Stimulated activated effector memory CD8-positive, alpha-beta T cell treated with anti-CD3 and anti-CD28 coated beads, Interleukin-12 subunit alpha, Interleukin-12 subunit beta, amount 100 ng/mL, for 72 hours (primary cell): ENCODE results near the gene IKZF3.

Source experiments
- ATAC-seq: fragments of 150-1000 bp; cut with Tn5 transposase; 2 replicates; pipeline ENCODE4 v1.10.0; 2021
- DNase-seq, 2 donors: peaks; one replicate each; pipeline ENCODE4 v3.0.0; 2021 to 2022; ENCODE audit warnings: low spot score in 2 of 2
- H3K27ac Mint-ChIP-seq: one replicate; pipeline ENCODE4 v1.8.0; 2022; ENCODE audit warnings: mild to moderate bottlenecking, mixed read lengths
- H3K36me3 Mint-ChIP-seq: one replicate; pipeline ENCODE4 v1.8.0; 2022; ENCODE audit warnings: mild to moderate bottlenecking, mixed read lengths
- H3K4me1 Mint-ChIP-seq: one replicate; pipeline ENCODE4 v1.8.0; 2022; ENCODE audit warnings: mixed read lengths
- H3K4me3 Mint-ChIP-seq: one replicate; pipeline ENCODE4 v1.8.0; 2022; ENCODE audit warnings: mild to moderate bottlenecking, mixed read lengths
- H3K9me3 Mint-ChIP-seq: one replicate; pipeline ENCODE4 v1.8.0; 2022; ENCODE audit warnings: mixed read lengths

IKZF3 gene

DNA sequence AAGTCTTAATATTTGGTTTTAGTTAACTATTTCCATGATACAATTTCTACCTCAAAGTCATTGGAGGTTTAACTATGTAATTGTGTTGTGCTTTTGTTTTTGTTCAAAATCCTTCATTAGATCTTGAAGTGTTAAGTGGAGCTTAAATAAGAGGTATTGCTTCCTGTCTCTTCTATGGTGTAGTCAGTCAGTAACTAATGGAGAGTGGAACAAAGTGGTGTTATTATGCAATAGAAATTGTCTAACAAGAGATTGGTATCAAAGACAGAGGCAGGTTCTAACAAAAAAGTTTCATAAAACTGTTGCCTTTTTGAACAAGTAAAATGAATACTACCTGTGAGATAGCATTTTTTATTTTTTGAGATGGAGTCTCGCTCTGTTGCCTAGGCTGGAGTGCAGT, 81.1 kb downstream of the IKZF3 start:
- no peak for ATAC-seq
- no peak for DNase-seq
- Mint-ChIP-seq H3K4me1 (peaks cover 52% of the 10 kb centered on the region), H3K4me3 (no peak overlapping the region), H3K36me3 (peaks cover 90% of the 10 kb centered on the region), H3K9me3 (no peaks in the 10 kb centered on the region), H3K27ac (peak overlapping the region; percentile 90)

GRCh38 chr17:39782481-39782880, 81.6 kb downstream of the IKZF3 start:
- Mint-ChIP-seq H3K9me3 (no peaks in the 10 kb centered on the region), H3K4me1 (peaks cover 51% of the 10 kb centered on the region), H3K4me3 (peak overlapping the region; percentile 41), H3K27ac (peak overlapping the region; percentile 90), H3K36me3 (peaks cover 90% of the 10 kb centered on the region)
- ATAC-seq (no peak), DNase-seq (no peak)

- H3K36me3 Mint-ChIP-seq: peaks cover 90% of the 10 kb centered on the region
- DNase-seq (no peak), ATAC-seq (no peak)
- peak overlapping the region; percentile 41 for H3K4me3 Mint-ChIP-seq
- peaks cover 47% of the 10 kb centered on the region for H3K4me1 Mint-ChIP-seq
- H3K27ac Mint-ChIP-seq: peak overlapping the region; percentile 90
- H3K9me3 Mint-ChIP-seq: no peaks in the 10 kb centered on the region
These were observed 82.3 kb downstream of the IKZF3 start for GRCh38 chr17:39781861-39782213.

DNA sequence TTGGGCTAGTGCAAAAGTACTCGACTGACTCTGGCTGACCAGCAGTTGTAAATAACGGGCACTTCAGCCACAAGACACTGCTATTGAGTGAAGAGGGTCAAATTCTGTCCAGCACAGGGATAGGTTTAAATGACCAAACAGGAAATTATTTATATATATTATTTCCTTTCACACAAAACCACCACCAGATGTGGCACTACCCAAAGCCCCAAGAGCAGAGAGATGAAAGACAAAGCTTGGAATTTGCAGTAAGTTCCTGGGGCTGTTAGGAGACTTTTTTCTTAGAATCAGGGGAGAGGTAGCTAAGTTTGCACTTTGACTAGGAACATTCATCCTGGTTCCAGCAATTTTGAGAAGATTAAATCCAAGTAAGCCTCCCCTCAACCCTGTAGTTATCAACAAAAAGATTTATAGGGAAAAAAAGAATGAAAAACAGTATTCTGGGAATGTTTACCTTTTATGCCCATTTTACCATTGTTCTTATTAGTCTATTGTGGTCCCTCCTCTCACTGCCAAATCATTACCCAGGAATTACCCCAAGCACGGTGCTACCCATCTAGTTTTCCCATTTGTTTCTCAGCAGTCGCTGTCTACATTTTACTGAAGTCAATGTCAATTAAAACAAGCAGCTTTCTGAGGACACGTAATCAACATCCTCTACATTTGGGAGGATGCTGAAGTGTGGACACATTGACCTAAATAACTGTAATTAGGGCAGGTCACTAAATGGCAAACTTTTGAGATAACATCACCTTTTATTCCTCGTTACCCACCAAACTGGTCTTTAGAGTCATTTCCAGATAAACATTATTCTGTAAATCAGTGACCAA, 82.9 kb downstream of the IKZF3 start:
- Mint-ChIP-seq H3K27ac (peak overlapping the region; percentile 90), H3K4me3 (peak overlapping the region; percentile 41), H3K4me1 (peaks cover 53% of the 10 kb centered on the region), H3K9me3 (no peaks in the 10 kb centered on the region), H3K36me3 (peaks cover 90% of the 10 kb centered on the region)
- DNase-seq (no peak), ATAC-seq (no peak)

DNA sequence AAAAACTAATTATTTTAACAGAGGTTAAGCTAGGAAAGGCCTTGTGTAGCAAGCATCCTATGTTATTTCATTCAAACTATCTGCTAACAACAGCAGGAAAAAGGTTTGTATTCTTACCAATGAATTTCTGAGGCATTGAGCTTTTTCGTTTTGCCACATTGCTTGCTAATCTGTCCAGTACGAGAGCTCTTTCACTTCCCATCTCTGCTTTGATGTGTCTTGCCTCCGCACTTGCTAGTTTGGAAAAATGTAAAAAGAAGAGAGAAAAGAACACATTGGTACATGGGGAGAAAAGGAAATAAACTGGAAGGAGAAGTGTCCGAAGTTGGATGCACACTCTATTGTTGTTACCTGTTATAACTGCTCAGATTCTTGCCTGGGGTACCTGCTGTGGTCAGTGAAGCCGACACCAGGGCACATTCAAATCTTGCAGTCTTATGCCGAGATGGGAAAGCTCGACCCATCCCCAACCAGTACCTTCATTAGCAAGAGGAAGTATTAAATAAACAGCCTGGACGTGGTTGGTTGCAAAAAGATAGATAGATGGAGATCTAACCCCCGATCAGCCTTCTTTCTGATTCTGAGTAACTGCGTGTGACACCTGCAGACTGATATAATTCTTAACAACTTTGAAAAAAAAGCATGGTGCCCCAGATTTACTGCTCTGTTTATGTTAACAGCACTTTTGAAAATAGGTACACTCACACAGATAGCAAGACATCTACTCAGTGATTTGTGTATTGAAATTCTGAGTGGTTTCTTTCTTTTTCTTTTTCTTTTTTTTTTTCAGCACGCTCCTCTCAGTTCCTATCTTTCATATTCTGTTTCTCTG, 86.4 kb downstream of the IKZF3 start:
- peak in 1 of 2 donors; percentile 75 for DNase-seq

GRCh38 chr17:39776252-39776651, 87.9 kb downstream of the IKZF3 start:
- Mint-ChIP-seq H3K9me3 (no peaks in the 10 kb centered on the region), H3K4me3 (peak overlapping the region; percentile 72), H3K4me1 (peaks cover 78% of the 10 kb centered on the region), H3K27ac (peak overlapping the region; percentile 91), H3K36me3 (peaks cover 87% of the 10 kb centered on the region)
- ATAC-seq: peak; percentile 51
- DNase-seq: no peak

More for the DNA sequence above, 86.4 kb downstream of the IKZF3 start:
- H3K4me3 Mint-ChIP-seq: peak overlapping the region; percentile 72
- peaks cover 87% of the 10 kb centered on the region for H3K36me3 Mint-ChIP-seq
- no peaks in the 10 kb centered on the region for H3K9me3 Mint-ChIP-seq
- peak; percentile 89 for ATAC-seq
- H3K27ac Mint-ChIP-seq: peak overlapping the region; percentile 91
- H3K4me1 Mint-ChIP-seq: peaks cover 78% of the 10 kb centered on the region

DNA sequence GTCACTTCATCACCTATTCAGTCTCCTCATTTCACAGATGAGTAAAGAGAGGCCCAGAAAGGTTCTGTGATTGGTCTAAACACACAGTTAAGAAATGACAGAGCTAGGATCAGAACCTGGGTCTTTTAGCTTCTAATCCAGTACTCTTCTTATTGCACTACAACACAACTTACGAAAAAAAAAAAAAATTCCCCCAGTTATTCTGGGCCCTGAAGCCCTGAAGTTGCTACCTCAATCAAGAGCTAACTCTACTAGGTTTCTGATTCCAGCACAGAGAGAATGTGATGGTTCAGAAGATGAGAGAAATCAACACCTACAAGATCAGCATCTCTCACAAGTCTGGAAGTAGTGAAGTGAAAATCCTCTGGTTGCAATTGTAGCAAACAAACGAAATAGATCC, 89.1 kb downstream of the IKZF3 start:
- H3K27ac Mint-ChIP-seq: peak overlapping the region; percentile 91
- H3K4me1 Mint-ChIP-seq: peaks cover 80% of the 10 kb centered on the region
- peak; percentile 49 for ATAC-seq
- H3K4me3 Mint-ChIP-seq: peak overlapping the region; percentile 72
- H3K9me3 Mint-ChIP-seq: no peaks in the 10 kb centered on the region
- DNase-seq: no peak
- peaks cover 92% of the 10 kb centered on the region for H3K36me3 Mint-ChIP-seq

DNA sequence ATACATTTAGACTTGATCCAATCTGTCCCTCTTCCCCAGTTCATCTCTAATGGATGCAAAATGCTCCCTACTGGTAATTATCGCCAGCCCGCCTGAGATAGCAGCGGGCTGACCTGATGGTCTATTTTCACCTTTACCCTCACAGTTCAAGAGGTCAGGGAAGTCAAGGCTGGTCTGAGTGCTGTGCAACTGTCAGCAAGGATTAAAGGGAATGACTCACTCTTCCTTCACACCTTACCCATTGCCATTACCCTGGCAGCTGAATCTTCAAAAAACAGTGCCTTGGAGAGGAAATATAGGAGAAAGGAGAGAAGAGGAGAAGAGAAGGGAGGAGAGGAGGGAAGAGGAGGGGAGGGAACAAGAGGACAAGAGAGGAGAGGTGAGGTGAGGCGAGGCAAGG, 90.1 kb downstream of the IKZF3 start:
- peak overlapping the region; percentile 72 for H3K4me3 Mint-ChIP-seq
- ATAC-seq: no peak

DNA sequence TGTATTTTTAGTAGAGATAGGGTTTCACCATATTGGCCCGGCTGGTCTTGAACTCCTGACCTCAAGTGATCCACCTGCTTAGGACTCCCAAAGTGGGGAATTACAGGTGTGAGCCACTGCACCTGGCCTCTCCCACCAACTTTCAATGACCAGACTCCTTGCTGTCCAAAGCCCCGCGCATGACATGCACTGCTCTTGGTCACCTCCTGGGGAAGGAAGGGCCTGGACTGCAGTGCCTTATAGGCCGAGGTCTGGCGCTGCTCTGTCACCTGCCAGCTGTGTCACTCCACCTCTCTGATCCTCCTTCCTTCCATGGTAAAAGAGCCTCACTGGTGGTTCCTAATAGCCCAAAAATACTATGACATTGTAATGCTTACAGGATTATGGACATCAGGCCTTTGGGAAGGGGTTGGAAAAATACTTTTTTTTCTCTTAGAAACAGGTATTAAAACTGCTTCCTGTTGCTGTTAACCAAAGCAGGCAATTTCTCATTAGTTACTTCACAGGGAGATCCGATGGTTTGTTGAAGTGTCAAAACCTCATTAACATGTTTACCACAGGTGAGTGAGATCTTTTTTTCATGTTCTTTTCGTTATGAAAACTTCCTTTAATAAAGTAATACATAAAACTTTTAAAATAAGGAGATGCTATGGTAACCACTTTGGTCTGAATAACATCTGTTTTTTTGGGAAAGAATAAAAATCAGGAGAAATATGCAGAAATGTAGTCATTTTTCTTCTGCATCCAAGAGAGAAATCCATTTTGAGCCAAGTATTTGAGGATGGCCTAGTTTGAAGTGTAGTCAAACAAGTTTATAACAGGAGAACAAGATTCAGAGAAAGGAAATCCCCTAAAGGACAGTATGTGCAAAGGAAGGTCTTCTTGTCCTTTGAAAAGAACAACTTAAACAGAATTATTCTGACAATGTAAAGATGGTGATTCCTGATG, 90.9 kb downstream of the IKZF3 start:
- no peak for ATAC-seq
- H3K36me3 Mint-ChIP-seq: peaks cover 94% of the 10 kb centered on the region
- H3K27ac Mint-ChIP-seq: peak overlapping the region; percentile 91
- H3K9me3 Mint-ChIP-seq: no peaks in the 10 kb centered on the region
- peaks cover 91% of the 10 kb centered on the region for H3K4me1 Mint-ChIP-seq
- no peak for DNase-seq
- H3K4me3 Mint-ChIP-seq: peak overlapping the region; percentile 72

More for the DNA sequence above, 90.1 kb downstream of the IKZF3 start:
- no peak for DNase-seq
- H3K27ac Mint-ChIP-seq: peak overlapping the region; percentile 91
- peaks cover 83% of the 10 kb centered on the region for H3K4me1 Mint-ChIP-seq
- peaks cover 94% of the 10 kb centered on the region for H3K36me3 Mint-ChIP-seq
- H3K9me3 Mint-ChIP-seq: no peaks in the 10 kb centered on the region

DNA sequence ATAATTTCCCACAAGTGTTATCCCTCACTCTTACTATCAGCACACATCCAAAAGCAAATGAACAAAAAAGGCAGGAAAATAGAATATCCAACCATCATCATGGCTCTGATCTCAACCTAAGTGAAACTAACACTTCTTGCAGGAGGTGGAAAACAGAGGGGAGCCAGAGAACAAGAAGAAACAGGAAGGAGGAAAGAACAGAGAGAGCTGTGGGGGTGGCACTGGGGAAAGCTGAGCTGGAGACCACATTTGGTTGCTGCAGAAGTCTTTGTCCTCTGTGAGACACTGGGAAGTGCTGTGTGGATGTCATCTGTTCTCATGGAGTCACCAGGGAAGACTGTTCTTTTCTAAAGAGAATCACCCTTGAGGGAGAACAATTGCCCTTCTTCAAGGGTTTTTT, 91.7 kb downstream of the IKZF3 start:
- no peak for DNase-seq
- Mint-ChIP-seq H3K9me3 (no peaks in the 10 kb centered on the region), H3K4me3 (peak overlapping the region; percentile 72), H3K36me3 (peaks cover 97% of the 10 kb centered on the region), H3K4me1 (peaks cover 95% of the 10 kb centered on the region), H3K27ac (peak overlapping the region; percentile 91)
- no peak for ATAC-seq

DNA sequence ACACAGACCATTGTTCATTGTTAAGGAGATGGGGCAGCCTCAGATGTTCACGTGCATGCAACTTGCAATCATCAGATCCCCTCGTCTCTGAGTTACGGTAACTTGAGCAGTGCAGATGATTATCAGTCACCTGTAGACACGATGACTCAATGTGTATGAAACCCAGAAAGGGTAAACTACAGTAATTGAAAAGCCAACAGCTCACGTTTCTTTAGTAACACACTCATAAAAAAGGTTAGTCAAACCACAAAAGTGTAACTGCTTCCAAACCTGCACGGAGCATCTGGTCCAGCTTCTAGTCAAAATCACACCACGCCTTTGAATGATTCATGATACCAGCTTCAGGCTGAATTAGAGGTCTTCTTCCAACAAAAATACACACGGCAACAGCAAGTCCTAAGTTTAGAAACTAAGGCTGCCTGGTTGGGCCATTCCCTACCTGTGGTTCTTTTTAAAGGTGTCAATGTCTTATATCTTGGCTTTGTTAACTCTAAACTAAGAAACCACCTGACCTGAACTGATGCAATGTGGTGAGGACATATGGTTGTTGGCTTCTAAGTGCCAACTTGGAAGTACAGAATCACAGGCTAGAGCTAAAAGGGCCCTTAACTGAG, 94.0 kb downstream of the IKZF3 start:
- H3K9me3 Mint-ChIP-seq: no peaks in the 10 kb centered on the region
- peak in 1 of 2 donors; percentile 80 for DNase-seq
- peaks cover 97% of the 10 kb centered on the region for H3K36me3 Mint-ChIP-seq
- peaks cover 98% of the 10 kb centered on the region for H3K4me1 Mint-ChIP-seq
- peak; percentile 91 for ATAC-seq
- H3K27ac Mint-ChIP-seq: peak overlapping the region; percentile 91
- peak overlapping the region; percentile 72 for H3K4me3 Mint-ChIP-seq

DNA sequence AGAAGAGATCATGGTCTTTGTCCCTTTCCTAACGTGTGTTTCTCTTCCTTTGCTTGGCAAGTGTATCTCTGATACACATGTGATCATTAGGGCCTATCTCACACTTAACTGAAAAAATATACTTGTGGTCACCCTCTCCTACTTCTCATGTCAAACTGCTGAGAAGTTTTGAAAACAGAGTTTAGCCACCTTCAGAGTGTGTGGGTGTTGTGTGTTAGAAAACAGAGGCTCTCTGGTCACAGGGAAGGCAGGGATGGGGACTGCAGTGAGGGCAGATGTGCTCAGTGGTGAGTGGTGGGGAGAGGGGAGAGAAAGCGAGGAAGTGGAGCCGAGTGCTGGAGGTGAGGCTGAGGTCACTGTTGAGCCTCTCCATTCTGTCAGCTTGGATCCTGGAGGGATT, 97.0 kb downstream of the IKZF3 start:
- DNase-seq: no peak
- H3K36me3 Mint-ChIP-seq: peaks cover 100% of the 10 kb centered on the region
- H3K9me3 Mint-ChIP-seq: no peaks in the 10 kb centered on the region
- H3K4me1 Mint-ChIP-seq: peaks cover 88% of the 10 kb centered on the region
- H3K4me3 Mint-ChIP-seq: peak overlapping the region; percentile 58
- ATAC-seq: peak; percentile 27
- peak overlapping the region; percentile 93 for H3K27ac Mint-ChIP-seq

DNA sequence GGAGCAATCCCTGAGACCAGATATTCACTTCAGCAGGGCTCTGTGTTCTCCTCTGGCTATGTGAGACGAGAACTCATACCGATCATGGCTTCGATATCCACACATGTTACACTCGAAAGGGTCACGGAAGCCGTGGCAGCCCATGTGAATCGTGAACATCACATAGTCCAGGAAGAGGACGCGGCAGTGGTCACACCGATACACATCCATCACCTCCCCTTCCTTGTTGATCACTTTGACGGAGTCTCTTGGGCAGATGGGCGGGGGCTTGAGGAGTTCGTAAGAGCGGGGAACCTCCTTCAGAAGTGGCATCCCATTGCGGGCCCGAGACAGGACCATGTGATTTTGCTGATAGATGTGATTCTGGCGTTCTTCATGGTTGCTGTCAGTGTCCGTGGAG, 98.3 kb downstream of the IKZF3 start:
- DNase-seq (no peak), ATAC-seq (no peak)
- H3K4me3 Mint-ChIP-seq: peak overlapping the region; percentile 58
- peaks cover 100% of the 10 kb centered on the region for H3K36me3 Mint-ChIP-seq
- peaks cover 86% of the 10 kb centered on the region for H3K4me1 Mint-ChIP-seq
- peak overlapping the region; percentile 93 for H3K27ac Mint-ChIP-seq
- no peaks in the 10 kb centered on the region for H3K9me3 Mint-ChIP-seq

DNA sequence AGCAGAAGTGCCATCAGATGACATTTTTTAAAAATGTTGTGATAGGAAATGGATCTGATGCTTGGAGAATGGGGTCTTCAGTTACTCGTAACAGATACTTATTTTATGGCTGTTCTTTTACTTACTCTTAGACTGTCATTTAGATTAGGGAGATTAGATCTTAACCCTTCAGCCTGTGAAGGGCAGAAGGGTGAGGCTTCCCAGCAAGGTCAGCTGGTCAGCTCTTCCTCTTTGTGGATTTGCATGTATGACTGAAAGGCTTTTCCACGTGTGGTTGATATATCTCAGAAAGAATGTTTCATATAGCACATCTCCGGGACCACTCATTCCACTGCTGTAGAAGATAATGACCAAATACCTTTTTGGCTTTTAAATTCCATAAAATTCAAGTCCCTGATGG, 98.9 kb downstream of the IKZF3 start:
- no peak overlapping the region for H3K4me3 Mint-ChIP-seq
- DNase-seq (no peak), ATAC-seq (no peak)
- H3K4me1 Mint-ChIP-seq: peaks cover 85% of the 10 kb centered on the region
- no peaks in the 10 kb centered on the region for H3K9me3 Mint-ChIP-seq
- peaks cover 100% of the 10 kb centered on the region for H3K36me3 Mint-ChIP-seq
- H3K27ac Mint-ChIP-seq: peak overlapping the region; percentile 93
